HEK293 (cell line): ENCODE data around the gene KATNAL2.

ENCODE experiments used
- CTCF ChIP-seq: fragments of 450-650 bp; formaldehyde crosslinking; IDR thresholded peaks from 2 replicates; pipeline ENCODE4 v1.5.1; 2016; ENCODE audit warnings: missing biosample characterization, missing genetic modification characterization
- ELK4 ChIP-seq: IDR thresholded peaks from 2 replicates; pipeline ENCODE4 v1.6.1; 2011; ENCODE audit warnings: mild to moderate bottlenecking, low read depth, low read length, borderline replicate concordance
- KLF16 ChIP-seq: fragments of 450-650 bp; formaldehyde crosslinking; IDR thresholded peaks from 2 replicates; pipeline ENCODE4 v1.5.1; 2017; ENCODE audit warnings: missing biosample characterization, missing genetic modification characterization
- MZF1 ChIP-seq: fragments of 450-650 bp; formaldehyde crosslinking; IDR thresholded peaks from 2 replicates; pipeline ENCODE4 v1.5.1; 2017; ENCODE audit warnings: missing biosample characterization, missing genetic modification characterization, borderline replicate concordance
- SALL2 ChIP-seq: fragments of 450-650 bp; formaldehyde crosslinking; IDR thresholded peaks from 2 replicates; pipeline ENCODE4 v1.5.0; 2017; ENCODE audit warnings: missing biosample characterization, mild to moderate bottlenecking, missing genetic modification characterization, borderline replicate concordance
- ZBTB44 ChIP-seq: fragments of 450-650 bp; IDR thresholded peaks from 2 replicates; pipeline ENCODE4 v1.5.1; 2018; ENCODE audit warnings: missing biosample characterization, mild to moderate bottlenecking, missing genetic modification characterization
- ZNF140 ChIP-seq: fragments of 450-650 bp; formaldehyde crosslinking; IDR thresholded peaks from 2 replicates; pipeline ENCODE4 v1.5.1; 2016; ENCODE audit warnings: missing biosample characterization, missing genetic modification characterization
- ZNF174 ChIP-seq: fragments of 450-650 bp; formaldehyde crosslinking; IDR thresholded peaks from 2 replicates; pipeline ENCODE4 v1.5.0; 2017; ENCODE audit warnings: missing biosample characterization, mild to moderate bottlenecking, missing genetic modification characterization
- ZNF292 ChIP-seq: fragments of 450-650 bp; formaldehyde crosslinking; IDR thresholded peaks from 2 replicates; pipeline ENCODE4 v1.5.1; 2016; ENCODE audit warnings: low read depth, missing biosample characterization, missing genetic modification characterization, borderline replicate concordance
- ZNF513 ChIP-seq: fragments of 450-650 bp; IDR thresholded peaks from 2 replicates; pipeline ENCODE4 v1.5.1; 2018; ENCODE audit warnings: missing biosample characterization, missing genetic modification characterization
- ZNF561 ChIP-seq: fragments of 450-650 bp; IDR thresholded peaks from 2 replicates; pipeline ENCODE4 v1.5.1; 2018; ENCODE audit warnings: missing biosample characterization, missing genetic modification characterization, borderline replicate concordance
- ZNF707 ChIP-seq: fragments of 450-650 bp; formaldehyde crosslinking; IDR thresholded peaks from 2 replicates; pipeline ENCODE4 v1.5.1; 2016; ENCODE audit warnings: missing biosample characterization, missing genetic modification characterization

- TF ChIP-seq SALL2 (tag by site-specific recombination), result no peak
- no peak for TF ChIP-seq CTCF
- no peak for TF ChIP-seq ELK4
- TF ChIP-seq ZNF513, result no peak
- TF ChIP-seq ZNF707 (tag by site-specific recombination), result no peak
- TF ChIP-seq ZNF292 (tag by site-specific recombination), result no peak
- no peak for TF ChIP-seq MZF1
- no peak for TF ChIP-seq KLF16
- TF ChIP-seq ZNF174, result no peak
- no peak for TF ChIP-seq ZNF561 (tag by site-specific recombination)
- no peak for TF ChIP-seq ZNF140 (tag by site-specific recombination)
- TF ChIP-seq ZBTB44, result no peak
These were observed 232.1 kb downstream of the KATNAL2 start for GRCh38 chr18:47149457-47150028.
